Amniotic stem cell (primary cell): ENCODE results near the gene GREM2.

Experiments
- DNase-seq: peaks from one replicate; lab custom pipeline; 2025; lab: John Stamatoyannopoulos, UW

GREM2 gene

GRCh38 chr1:240499012-240499411 lies 112.9 kb downstream of the GREM2 start:
- DNase-seq, result no peak

- DNase-seq, result no peak
Measured at GRCh38 chr1:240498335-240498734, 113.6 kb downstream of the GREM2 start.

GRCh38 chr1:240497908-240498307 lies 114.0 kb downstream of the GREM2 start:
- DNase-seq, result no peak

GRCh38 chr1:240496941-240497340 lies 115.0 kb downstream of the GREM2 start:
- DNase-seq, result no peak

- no peak for DNase-seq
Measured at GRCh38 chr1:240496356-240496755, 115.6 kb downstream of the GREM2 start.

GRCh38 chr1:240495601-240496000 lies 116.4 kb downstream of the GREM2 start:
- DNase-seq, result no peak

- no peak for DNase-seq
Measured at GRCh38 chr1:240492832-240493440, 119.0 kb downstream of the GREM2 start.

- DNase-seq, result no peak
Measured at GRCh38 chr1:240491796-240492195, 120.2 kb downstream of the GREM2 start.

- DNase-seq, result no peak
Measured at GRCh38 chr1:240491156-240491555, 120.8 kb downstream of the GREM2 start.

GRCh38 chr1:240487493-240487892 lies 124.5 kb downstream of the GREM2 start:
- DNase-seq, result no peak

- DNase-seq, result no peak
Measured at GRCh38 chr1:240486611-240487010, 125.3 kb downstream of the GREM2 start.

- no peak for DNase-seq
Measured at GRCh38 chr1:240484804-240485443, 127.0 kb downstream of the GREM2 start.

GRCh38 chr1:240478536-240478935 lies 133.4 kb downstream of the GREM2 start:
- DNase-seq, result no peak

GRCh38 chr1:240475832-240476231 lies 136.1 kb downstream of the GREM2 start:
- no peak for DNase-seq

GRCh38 chr1:240474133-240474614 lies 137.8 kb downstream of the GREM2 start:
- DNase-seq, result no peak

GRCh38 chr1:240468656-240469055 lies 143.3 kb downstream of the GREM2 start:
- no peak for DNase-seq

- DNase-seq, result no peak
Measured at GRCh38 chr1:240467895-240468294, 144.1 kb downstream of the GREM2 start.

GRCh38 chr1:240466509-240466908 lies 145.4 kb downstream of the GREM2 start:
- DNase-seq, result no peak

GRCh38 chr1:240465531-240465940 lies 146.4 kb downstream of the GREM2 start:
- no peak for DNase-seq

GRCh38 chr1:240464099-240464498 lies 147.9 kb downstream of the GREM2 start:
- DNase-seq, result no peak

- no peak for DNase-seq
Measured at GRCh38 chr1:240462766-240463395, 149.1 kb downstream of the GREM2 start.

- no peak for DNase-seq
Measured at GRCh38 chr1:240462277-240462676, 149.7 kb downstream of the GREM2 start.

GRCh38 chr1:240457203-240457602 lies 154.8 kb downstream of the GREM2 start:
- DNase-seq, result no peak
